Ishikawa (cell line): ENCODE measurements around the gene CYP4F22.

Experiments used
- CEBPB ChIP-seq: IDR thresholded peaks from 2 replicates; pipeline ENCODE4 v1.6.1; 2012
- CREB1 ChIP-seq: IDR thresholded peaks from 2 replicates; pipeline ENCODE4 v1.6.1; 2012; ENCODE audit warnings: low read depth
- EGR1 ChIP-seq: IDR thresholded peaks from 2 replicates; pipeline ENCODE4 v1.6.1; 2012
- EP300 ChIP-seq: IDR thresholded peaks from 2 replicates; pipeline ENCODE4 v1.6.1; 2012; ENCODE audit warnings: borderline replicate concordance
- FOXM1 ChIP-seq: IDR thresholded peaks from 2 replicates; pipeline ENCODE4 v1.6.1; 2012; ENCODE audit warnings: low read depth, borderline replicate concordance
- NFIC ChIP-seq: IDR thresholded peaks from 2 replicates; pipeline ENCODE4 v1.6.1; 2012
- RAD21 ChIP-seq: IDR thresholded peaks from 2 replicates; pipeline ENCODE4 v1.6.1; 2012; ENCODE audit warnings: low read depth
- REST ChIP-seq: IDR thresholded peaks from 2 replicates; pipeline ENCODE4 v1.6.1; 2012; ENCODE audit warnings: low read depth, mild to moderate bottlenecking
- TAF1 ChIP-seq: IDR thresholded peaks from 2 replicates; pipeline ENCODE4 v1.6.1; 2012; ENCODE audit warnings: low read depth, mild to moderate bottlenecking
- TCF12 ChIP-seq: IDR thresholded peaks from 2 replicates; pipeline ENCODE4 v1.6.1; 2012; ENCODE audit warnings: low read depth
- TEAD4 ChIP-seq: IDR thresholded peaks from 2 replicates; pipeline ENCODE4 v1.6.1; 2012
- YY1 ChIP-seq: IDR thresholded peaks from 2 replicates; pipeline ENCODE4 v1.6.1; 2012; ENCODE audit warnings: low read depth
- ZBTB7A ChIP-seq: IDR thresholded peaks from 2 replicates; pipeline ENCODE4 v1.6.1; 2012; ENCODE audit warnings: low read depth
- TF ChIP-seq, protein P1 (sequence below): IDR thresholded peaks from 2 replicates; pipeline ENCODE4 v1.6.1; 2012
- TF ChIP-seq, protein P2 (sequence below): IDR thresholded peaks from 2 replicates; pipeline ENCODE4 v1.6.1; 2012

CYP4F22 gene

DNA sequence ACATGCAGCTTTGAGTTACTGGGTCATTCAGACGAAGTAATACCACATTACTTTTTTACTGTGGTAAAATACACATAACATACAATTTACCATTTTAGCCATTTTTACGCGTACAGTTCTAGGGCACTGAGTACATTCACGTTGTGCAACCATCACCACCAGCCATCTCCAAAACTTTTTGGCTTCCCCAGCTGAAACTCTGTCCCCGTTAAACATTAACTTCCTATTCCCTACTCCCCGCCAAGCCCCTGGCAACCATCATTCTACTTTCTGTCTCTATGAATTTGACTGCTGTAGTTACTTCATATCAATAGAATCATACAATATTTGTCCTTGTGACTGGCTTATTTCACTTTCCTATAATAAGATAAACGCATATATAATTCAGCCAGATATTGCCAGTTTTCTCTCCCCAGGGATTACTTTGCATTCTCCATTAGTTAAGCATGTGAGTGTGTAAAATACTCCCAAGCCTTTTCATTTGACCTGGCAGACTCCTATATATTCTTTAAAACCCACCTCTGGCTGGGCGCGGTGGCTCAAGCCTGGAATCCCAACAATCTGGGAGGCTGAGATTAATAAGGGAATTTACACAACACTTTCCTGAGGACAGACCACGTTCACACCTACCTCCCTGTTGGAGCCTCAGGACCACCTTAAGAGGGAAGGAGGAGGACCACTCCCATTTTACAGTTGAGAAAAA lies 10.0 kb upstream of the CYP4F22 start:
- TF ChIP-seq FOXM1 (no peak), YY1 (no peak), TCF12 (no peak), REST (no peak), CEBPB (no peak), EGR1 (no peak), NFIC (no peak), ZBTB7A (no peak), EP300 (no peak), TAF1 (no peak), CREB1 (no peak), RAD21 (no peak), TEAD4 (no peak)
- TF ChIP-seq, protein P1, sequence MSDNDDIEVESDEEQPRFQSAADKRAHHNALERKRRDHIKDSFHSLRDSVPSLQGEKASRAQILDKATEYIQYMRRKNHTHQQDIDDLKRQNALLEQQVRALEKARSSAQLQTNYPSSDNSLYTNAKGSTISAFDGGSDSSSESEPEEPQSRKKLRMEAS = no peak
- TF ChIP-seq, protein P2, sequence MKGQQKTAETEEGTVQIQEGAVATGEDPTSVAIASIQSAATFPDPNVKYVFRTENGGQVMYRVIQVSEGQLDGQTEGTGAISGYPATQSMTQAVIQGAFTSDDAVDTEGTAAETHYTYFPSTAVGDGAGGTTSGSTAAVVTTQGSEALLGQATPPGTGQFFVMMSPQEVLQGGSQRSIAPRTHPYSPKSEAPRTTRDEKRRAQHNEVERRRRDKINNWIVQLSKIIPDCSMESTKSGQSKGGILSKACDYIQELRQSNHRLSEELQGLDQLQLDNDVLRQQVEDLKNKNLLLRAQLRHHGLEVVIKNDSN = no peak

DNA sequence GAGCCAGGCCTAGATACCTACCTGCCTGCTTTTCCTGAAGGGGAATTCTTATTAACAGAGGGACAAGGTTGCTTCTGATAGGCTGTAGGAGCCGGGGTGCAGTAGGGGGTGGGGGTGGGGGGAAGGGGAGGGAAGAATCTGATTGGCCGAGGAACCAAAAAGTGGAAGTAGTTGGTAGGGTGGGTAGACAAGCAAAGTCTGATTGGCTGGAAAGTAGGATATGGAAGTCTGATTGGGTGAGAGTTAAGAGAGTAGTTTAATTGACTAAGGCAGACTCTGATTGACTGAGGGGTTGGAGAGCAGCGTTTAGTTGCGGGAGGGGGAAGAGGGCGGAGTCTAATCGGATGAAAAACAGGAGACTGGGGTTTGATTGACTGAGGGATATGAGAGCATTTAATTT lies 9.4 kb upstream of the CYP4F22 start:
- TF ChIP-seq RAD21 (no peak), CEBPB (no peak)

- TF ChIP-seq CREB1 = no peak
- no peak for TF ChIP-seq ZBTB7A
Observed at GRCh38 chr19:15501596-15501995, 6.7 kb upstream of the CYP4F22 start.

GRCh38 chr19:15502264-15502663 lies 6.1 kb upstream of the CYP4F22 start:
- TF ChIP-seq CEBPB (no peak), RAD21 (no peak), TAF1 (no peak), FOXM1 (no peak), TCF12 (no peak)
- TF ChIP-seq, protein P1 = no peak

DNA sequence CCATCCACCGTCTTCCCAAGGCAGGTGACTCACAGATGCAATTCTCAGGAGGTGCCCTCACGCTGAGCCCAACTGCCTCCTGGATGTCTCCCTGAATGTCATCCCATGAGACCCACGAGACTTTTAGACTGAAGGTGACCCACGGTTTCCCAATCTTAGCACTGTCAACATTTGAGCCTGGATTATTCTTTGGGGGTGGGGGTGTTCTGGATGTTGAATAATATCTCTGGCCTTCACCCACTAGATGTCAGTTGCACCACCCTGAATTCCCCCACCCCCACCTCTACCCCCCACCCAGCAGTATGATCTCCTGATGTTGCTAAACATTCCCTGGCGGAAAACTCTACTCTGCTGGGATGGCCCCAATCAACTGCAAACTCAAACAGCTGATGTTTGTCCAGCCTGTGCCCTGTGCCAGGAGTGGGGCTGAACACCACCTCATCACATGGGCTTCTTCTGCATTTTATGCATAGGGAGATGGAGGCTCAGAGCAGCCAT lies 2.2 kb upstream of the CYP4F22 start:
- TF ChIP-seq RAD21 (no peak), ZBTB7A (no peak), CEBPB (no peak), FOXM1 (no peak), NFIC (no peak), YY1 (no peak), CREB1 (no peak), EP300 (no peak), TEAD4 (no peak), EGR1 (no peak), REST (no peak)
- TF ChIP-seq, protein P2 = no peak
- TF ChIP-seq, protein P1 = no peak

- TF ChIP-seq CREB1 = no peak
- TF ChIP-seq, protein P1 = no peak
- no peak for TF ChIP-seq EP300
- TF ChIP-seq RAD21 = no peak
- no peak for TF ChIP-seq REST
- no peak for TF ChIP-seq TCF12
- no peak for TF ChIP-seq TAF1
- TF ChIP-seq YY1 = no peak
- TF ChIP-seq TEAD4 = no peak
- TF ChIP-seq NFIC = no peak
- TF ChIP-seq FOXM1 = no peak
Observed at GRCh38 chr19:15507068-15508034, 974 bp upstream of the CYP4F22 start.
